Loucy (cell line): ENCODE results near the gene GIN1.

Experiments used
- CTCF ChIP-seq: fragments of 200-600 bp; sonication (generic); conservative IDR thresholded peaks from 2 replicates; pipeline ENCODE4 v1.5.1; 2014; ENCODE audit warnings: mild to moderate bottlenecking, antibody characterized with exemption, low read length
- EZH2phosphoT487 ChIP-seq: fragments of 200-600 bp; IDR thresholded peaks from 2 replicates; pipeline ENCODE4 v1.6.1; 2018; ENCODE audit warnings: antibody characterized with exemption, mild to moderate bottlenecking, moderate library complexity, borderline replicate concordance

- TF ChIP-seq CTCF (no peak), EZH2phosphoT487 (no peak)
Measured at GRCh38 chr5:103120607-103121200, 766 bp upstream of the GIN1 start.
